PFSK-1 (cell line): ENCODE results near the gene LIMK2.

Experiments
- POLR2AphosphoS5 ChIP-seq: IDR thresholded peaks from 2 replicates; pipeline ENCODE4 v1.6.1; 2012; ENCODE audit warnings: low read depth, mild to moderate bottlenecking, control low read depth, low read length, moderate library complexity
- TAF1 ChIP-seq: IDR thresholded peaks from 2 replicates; pipeline ENCODE4 v1.6.1; 2012; ENCODE audit warnings: low read length, control low read depth, borderline replicate concordance; ENCODE audit not compliant: insufficient read depth
- TF ChIP-seq, protein P1 (sequence below), 2 experiments: IDR thresholded peaks; 2 replicates each; pipeline versions ENCODE4 v1.6.1 to v1.8.0; 2011 to 2012; ENCODE audit warnings: low read depth in 2 of 2, low read length in 2 of 2, control low read depth in 1 of 2, inconsistent platforms in 1 of 2, mild to moderate bottlenecking in 1 of 2, moderate library complexity in 1 of 2; ENCODE audit not compliant: insufficient read depth in 1 of 2

DNA sequence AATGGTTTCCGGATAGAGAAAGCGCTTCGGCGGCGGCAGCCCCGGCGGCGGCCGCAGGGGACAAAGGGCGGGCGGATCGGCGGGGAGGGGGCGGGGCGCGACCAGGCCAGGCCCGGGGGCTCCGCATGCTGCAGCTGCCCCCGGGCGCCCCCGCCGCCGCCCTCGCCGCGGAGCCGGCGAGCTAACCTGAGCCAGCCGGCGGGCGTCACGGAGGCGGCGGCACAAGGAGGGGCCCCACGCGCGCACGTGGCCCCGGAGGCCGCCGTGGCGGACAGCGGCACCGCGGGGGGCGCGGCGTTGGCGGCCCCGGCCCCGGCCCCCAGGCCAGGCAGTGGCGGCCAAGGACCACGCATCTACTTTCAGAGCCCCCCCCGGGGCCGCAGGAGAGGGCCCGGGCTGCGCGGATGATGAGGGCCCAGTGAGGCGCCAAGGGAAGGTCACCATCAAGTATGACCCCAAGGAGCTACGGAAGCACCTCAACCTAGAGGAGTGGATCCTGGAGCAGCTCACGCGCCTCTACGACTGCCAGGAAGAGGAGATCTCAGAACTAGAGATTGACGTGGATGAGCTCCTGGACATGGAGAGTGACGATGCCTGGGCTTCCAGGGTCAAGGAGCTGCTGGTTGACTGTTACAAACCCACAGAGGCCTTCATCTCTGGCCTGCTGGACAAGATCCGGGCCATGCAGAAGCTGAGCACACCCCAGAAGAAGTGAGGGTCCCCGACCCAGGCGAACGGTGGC is 64.5 kb downstream of the LIMK2 start:
- TF ChIP-seq, protein P1, sequence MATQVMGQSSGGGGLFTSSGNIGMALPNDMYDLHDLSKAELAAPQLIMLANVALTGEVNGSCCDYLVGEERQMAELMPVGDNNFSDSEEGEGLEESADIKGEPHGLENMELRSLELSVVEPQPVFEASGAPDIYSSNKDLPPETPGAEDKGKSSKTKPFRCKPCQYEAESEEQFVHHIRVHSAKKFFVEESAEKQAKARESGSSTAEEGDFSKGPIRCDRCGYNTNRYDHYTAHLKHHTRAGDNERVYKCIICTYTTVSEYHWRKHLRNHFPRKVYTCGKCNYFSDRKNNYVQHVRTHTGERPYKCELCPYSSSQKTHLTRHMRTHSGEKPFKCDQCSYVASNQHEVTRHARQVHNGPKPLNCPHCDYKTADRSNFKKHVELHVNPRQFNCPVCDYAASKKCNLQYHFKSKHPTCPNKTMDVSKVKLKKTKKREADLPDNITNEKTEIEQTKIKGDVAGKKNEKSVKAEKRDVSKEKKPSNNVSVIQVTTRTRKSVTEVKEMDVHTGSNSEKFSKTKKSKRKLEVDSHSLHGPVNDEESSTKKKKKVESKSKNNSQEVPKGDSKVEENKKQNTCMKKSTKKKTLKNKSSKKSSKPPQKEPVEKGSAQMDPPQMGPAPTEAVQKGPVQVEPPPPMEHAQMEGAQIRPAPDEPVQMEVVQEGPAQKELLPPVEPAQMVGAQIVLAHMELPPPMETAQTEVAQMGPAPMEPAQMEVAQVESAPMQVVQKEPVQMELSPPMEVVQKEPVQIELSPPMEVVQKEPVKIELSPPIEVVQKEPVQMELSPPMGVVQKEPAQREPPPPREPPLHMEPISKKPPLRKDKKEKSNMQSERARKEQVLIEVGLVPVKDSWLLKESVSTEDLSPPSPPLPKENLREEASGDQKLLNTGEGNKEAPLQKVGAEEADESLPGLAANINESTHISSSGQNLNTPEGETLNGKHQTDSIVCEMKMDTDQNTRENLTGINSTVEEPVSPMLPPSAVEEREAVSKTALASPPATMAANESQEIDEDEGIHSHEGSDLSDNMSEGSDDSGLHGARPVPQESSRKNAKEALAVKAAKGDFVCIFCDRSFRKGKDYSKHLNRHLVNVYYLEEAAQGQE (IDR thresholded peaks at IDR 0.05; ENCODE audit: insufficient read depth in 1 of 2, low read depth in 2 of 2, low read length in 2 of 2): no peak
- no peak for TF ChIP-seq TAF1
- TF ChIP-seq POLR2AphosphoS5: no peak
